ENCODE data around the gene OPN4. TPM values are rescaled to one million over a fixed set of nuclear protein-coding genes. Genes with fewer than 3 reads are reported as not detected.

Gene OPN4
- total and polyA plus RNA-seq, 2 donors (not counting 3 experiments of a cell fraction or from before 2014, with no cell fraction given), result not detected

DNA sequence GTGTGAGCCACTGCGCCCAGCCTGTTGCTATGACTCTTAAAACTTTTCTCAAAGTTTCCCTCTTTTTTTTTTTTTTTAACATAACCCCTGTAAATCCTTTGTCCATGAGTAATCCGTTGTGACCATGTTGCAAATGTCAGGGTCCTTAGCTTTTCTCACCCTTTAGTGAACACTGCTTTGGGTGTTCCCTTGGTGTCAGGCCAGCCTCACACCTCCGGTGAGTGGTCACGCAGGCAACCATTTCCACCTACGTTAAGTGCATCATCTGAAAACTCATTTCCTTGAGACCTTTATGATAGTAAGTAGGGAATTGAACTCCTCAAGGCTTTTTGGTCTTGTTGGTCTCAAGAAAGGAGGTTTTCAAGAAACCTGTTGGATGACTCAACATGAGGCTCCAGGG lies 41.3 kb upstream of the OPN4 start:
- Histone ChIP-seq H3K9ac (replicated peaks; ENCODE audit: extremely low read depth, insufficient read depth, low read length) (no peak overlapping the region), H3K4me2 (ENCODE audit: insufficient read depth, low read length) (no peak overlapping the region), H4K20me1 (replicated peaks; ENCODE audit: control insufficient read depth, extremely low read depth, insufficient read depth, low read length) (no peaks in the 10 kb centered on the region), H3K36me3 (ENCODE audit: control insufficient read depth in 2 of 2, extremely low read depth in 1 of 2, insufficient read depth in 2 of 2, low read length in 2 of 2) (no peaks in the 10 kb centered on the region), H3K9me1 (replicated peaks; ENCODE audit: control insufficient read depth, extremely low read depth, insufficient read depth, low read length) (no peaks in the 10 kb centered on the region), H3K27me3 (ENCODE audit: control insufficient read depth in 2 of 2, insufficient read depth in 2 of 2, low read length in 2 of 2) (no peaks in the 10 kb centered on the region), H3K27ac (ENCODE audit: insufficient read depth, low read depth, low read length) (no peak overlapping the region), H3K4me1 (ENCODE audit: control insufficient read depth, extremely low read depth, insufficient read depth, low read length) (no peaks in the 10 kb centered on the region), H2AFZ (ENCODE audit: low read depth, low read length) (no peak overlapping the region), H3K9me3 (replicated peaks; ENCODE audit: control insufficient read depth, insufficient read depth, low read length) (no peaks in the 10 kb centered on the region), H3K79me2 (ENCODE audit: control insufficient read depth, insufficient read depth, low read length) (no peaks in the 10 kb centered on the region), H3K4me3 (replicated peaks in 1 of 3; ENCODE audit: insufficient read depth in 1 of 3, low read depth in 1 of 3, low read length in 3 of 3) (no peak overlapping the region)
- no peak for TF ChIP-seq GATA2 (IDR thresholded peaks at IDR 0.05; ENCODE audit: insufficient read depth, insufficient read length, low read depth, low read length)
- TF ChIP-seq POLR2AphosphoS5 (IDR thresholded peaks at IDR 0.05; ENCODE audit: insufficient read depth, low read depth, low read length), result no peak
- TF ChIP-seq, protein P1, sequence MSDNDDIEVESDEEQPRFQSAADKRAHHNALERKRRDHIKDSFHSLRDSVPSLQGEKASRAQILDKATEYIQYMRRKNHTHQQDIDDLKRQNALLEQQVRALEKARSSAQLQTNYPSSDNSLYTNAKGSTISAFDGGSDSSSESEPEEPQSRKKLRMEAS (IDR thresholded peaks at IDR 0.05; ENCODE audit: insufficient read depth, insufficient read length), result no peak
- no peak for TF ChIP-seq MYC (IDR thresholded peaks at IDR 0.05; ENCODE audit: low read depth, low read length)
- TF ChIP-seq EZH2 (IDR thresholded peaks at IDR 0.05; ENCODE audit: borderline replicate concordance, low read depth, low read length, severe bottlenecking), result no peak
- TF ChIP-seq FOS (IDR thresholded peaks at IDR 0.05; ENCODE audit: borderline replicate concordance, insufficient read depth, low read length), result no peak
- no peak for TF ChIP-seq POLR2A (IDR thresholded peaks at IDR 0.05; ENCODE audit: low read depth, low read length)
- no peak for TF ChIP-seq CTCF (IDR thresholded peaks at IDR 0.05; ENCODE audit: extremely low read depth in 1 of 2, insufficient read depth in 1 of 2, low read depth in 1 of 2, low read length in 2 of 2)
- no peak for TF ChIP-seq JUN (IDR thresholded peaks at IDR 0.05; ENCODE audit: borderline replicate concordance, insufficient read depth, insufficient read length, low read depth)
- no peak for DNase-seq (ENCODE audit: low read depth, low spot score)
- POLR2A ChIA-PET, result no interaction called here
- no peak for FAIRE-seq
- CTCF ChIA-PET, result no interaction called here
- BruUV-seq (replicated peaks), result no TSS peak
- dilution Hi-C loops (cut with MboI; ENCODE audit: extremely low pct_ligation_motif_present, low sequenced_read_pairs), result no loop called here
- intact Hi-C loops (cut with micrococcal nuclease), result no loop called here

Measured in endothelial cell of umbilical vein (primary cell).